Adipocyte (in vitro differentiated cells): ENCODE data around the gene LY6G5B.

ENCODE experiments used
- DNase-seq: peaks from one replicate; pipeline ENCODE4 v3.0.0-alpha.2; 2015; ENCODE audit warnings: low read depth
- H3K27me3 ChIP-seq: replicated peaks from 2 replicates; pipeline ENCODE4 v1.7.0; 2013; ENCODE audit warnings: mild to moderate bottlenecking, low read length, moderate library complexity; ENCODE audit not compliant: control insufficient read depth, insufficient read depth
- H3K36me3 ChIP-seq: 2 replicates; pipeline ENCODE4 v1.7.0; 2013; ENCODE audit warnings: low read length, mild to moderate bottlenecking, moderate library complexity; ENCODE audit not compliant: control insufficient read depth, insufficient read depth, severe bottlenecking
- H3K4me1 ChIP-seq: 2 replicates; pipeline ENCODE4 v1.7.0; 2013; ENCODE audit warnings: mild to moderate bottlenecking, low read length, moderate library complexity; ENCODE audit not compliant: control insufficient read depth, insufficient read depth
- H3K4me3 ChIP-seq: 2 replicates; pipeline ENCODE4 v1.7.0; 2013; ENCODE audit warnings: mild to moderate bottlenecking, low read length, moderate library complexity
- H3K9ac ChIP-seq: 2 replicates; pipeline ENCODE4 v1.7.0; 2013; ENCODE audit warnings: mild to moderate bottlenecking, low read length, moderate library complexity
- H3K9me3 ChIP-seq: 2 replicates; pipeline ENCODE4 v1.7.0; 2013; ENCODE audit warnings: mild to moderate bottlenecking, low read length, moderate library complexity; ENCODE audit not compliant: control insufficient read depth

LY6G5B gene

DNA sequence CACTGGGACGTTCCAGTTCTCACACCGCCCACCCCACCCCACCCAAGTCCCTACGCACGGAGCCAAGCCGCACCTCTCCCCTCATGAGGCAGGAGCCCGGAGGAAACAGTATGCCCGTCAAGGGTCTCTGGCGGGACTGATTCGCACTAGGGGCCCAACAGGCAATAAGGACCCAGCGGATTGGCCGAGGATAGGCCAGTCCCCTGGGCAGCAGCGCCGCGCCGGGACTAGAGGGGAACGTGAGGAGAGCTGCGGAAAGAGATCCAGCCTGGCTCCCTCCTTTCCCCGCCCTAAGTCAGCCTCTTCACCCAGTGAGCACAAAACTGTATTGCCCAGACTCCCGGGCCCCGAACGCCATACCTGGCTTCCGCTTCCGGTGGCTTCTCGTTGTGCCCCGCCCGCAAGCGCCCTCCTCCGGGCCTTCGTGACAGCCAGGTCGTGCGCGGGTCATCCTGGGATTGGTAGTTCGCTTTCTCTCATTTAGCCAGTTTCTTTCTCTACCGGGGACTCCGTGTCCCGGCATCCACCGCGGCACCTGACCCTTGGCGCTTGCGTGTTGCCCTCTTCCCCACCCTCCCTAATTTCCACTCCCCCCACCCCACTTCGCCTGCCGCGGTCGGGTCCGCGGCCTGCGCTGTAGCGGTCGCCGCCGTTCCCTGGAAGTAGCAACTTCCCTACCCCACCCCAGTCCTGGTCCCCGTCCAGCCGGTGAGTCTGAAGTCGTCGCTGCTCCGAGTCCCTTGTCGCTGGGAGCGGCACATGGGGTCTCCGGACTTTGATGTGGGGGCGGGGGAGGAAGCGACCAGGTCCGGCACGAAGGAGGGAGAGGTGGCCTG lies 4.1 kb upstream of the LY6G5B start, which contains the start of gene CSNK2B:
Gene CSNK2B, plus strand, starts transcription at position 580 of the 836 bp plus-strand sequence. CDS start 752 bp downstream, outside the sequence.
- Histone ChIP-seq H3K9me3 (no peaks in the 10 kb centered on the region), H3K9ac (peak within 1 kb of the TSS; percentile 98), H3K27me3 (no peaks in the 10 kb centered on the region), H3K4me1 (peaks cover 30% of the 10 kb centered on the region), H3K4me3 (peak within 1 kb of the TSS; percentile 98), H3K36me3 (peaks cover 49% of the 10 kb centered on the region)
- peak; percentile 99 for DNase-seq

DNA sequence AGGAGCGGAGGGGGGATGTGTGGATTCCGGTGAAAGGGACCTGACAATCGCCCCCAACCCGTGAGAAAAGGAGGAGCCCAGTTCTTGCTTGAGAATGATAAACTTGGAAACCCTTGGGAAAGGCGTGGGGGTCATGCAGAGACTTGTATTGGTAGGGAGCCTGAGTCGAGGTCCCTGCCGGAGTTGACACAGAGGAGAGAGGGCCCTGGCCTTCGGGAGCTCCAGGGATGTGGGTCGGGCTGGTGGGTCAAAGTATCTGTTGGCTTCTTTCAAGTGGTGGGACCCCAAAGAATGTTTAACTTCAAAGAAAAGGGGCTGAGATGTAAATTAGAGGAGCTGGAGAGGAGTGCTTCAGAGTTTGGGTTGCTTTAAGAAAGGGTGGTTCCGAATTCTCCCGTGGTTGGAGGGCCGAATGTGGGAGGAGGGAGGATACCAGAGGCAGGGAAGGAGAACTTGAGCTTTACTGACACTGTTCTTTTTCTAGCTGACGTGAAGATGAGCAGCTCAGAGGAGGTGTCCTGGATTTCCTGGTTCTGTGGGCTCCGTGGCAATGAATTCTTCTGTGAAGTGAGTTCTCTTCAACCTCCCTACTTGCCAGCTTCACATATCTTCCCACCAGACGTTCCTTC lies 3.3 kb upstream of the LY6G5B start:
- peak; percentile 56 for DNase-seq
- H3K27me3 ChIP-seq = no peaks in the 10 kb centered on the region
- peak overlapping the region; percentile 98 for H3K9ac ChIP-seq
- peak overlapping the region; percentile 98 for H3K4me3 ChIP-seq
- no peaks in the 10 kb centered on the region for H3K9me3 ChIP-seq
- peaks cover 24% of the 10 kb centered on the region for H3K4me1 ChIP-seq
- peaks cover 56% of the 10 kb centered on the region for H3K36me3 ChIP-seq

DNA sequence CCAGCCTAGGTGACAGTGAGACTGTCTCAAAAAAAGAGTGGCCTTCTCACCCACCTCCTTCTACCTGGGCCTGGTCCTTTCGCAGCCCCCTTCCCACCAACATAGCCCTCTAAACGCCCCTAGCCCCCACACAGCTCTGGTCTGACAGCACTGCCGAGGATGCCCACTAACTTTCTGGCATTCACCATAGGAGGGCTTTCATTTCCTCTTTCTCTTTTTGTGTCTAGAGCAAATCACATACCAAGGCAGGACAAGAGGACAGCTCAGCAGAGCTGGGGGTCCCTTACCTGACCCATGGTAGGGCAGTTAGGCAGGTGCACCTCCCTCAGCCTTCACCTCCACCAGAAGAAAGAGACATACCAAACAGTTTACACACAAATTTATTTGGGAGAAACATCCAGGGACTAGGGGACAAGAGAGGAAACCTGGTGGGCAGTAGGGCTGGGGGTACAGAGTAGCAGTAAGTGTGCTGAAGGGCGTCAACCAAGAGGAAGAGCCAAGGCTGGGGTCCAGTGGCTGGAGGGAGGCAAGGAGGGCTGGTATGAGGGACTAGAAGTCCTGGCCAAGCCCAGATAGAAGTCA lies 6.6 kb downstream of the LY6G5B start:
- Histone ChIP-seq H3K9me3 (no peaks in the 10 kb centered on the region), H3K4me1 (peaks cover 9% of the 10 kb centered on the region), H3K27me3 (no peaks in the 10 kb centered on the region), H3K4me3 (no peak overlapping the region), H3K9ac (no peak overlapping the region), H3K36me3 (peaks cover 29% of the 10 kb centered on the region)
- DNase-seq = no peak

- Histone ChIP-seq H3K27me3 (no peaks in the 10 kb centered on the region), H3K4me1 (peaks cover 13% of the 10 kb centered on the region), H3K36me3 (peaks cover 24% of the 10 kb centered on the region), H3K9ac (no peak overlapping the region), H3K9me3 (no peaks in the 10 kb centered on the region), H3K4me3 (no peak overlapping the region)
- DNase-seq = no peak
Measured at GRCh38 chr6:31676904-31677303, 7.1 kb downstream of the LY6G5B start.

GRCh38 chr6:31677955-31678354 lies 8.2 kb downstream of the LY6G5B start:
- H3K4me3 ChIP-seq = no peak overlapping the region
- no peak for DNase-seq
- no peaks in the 10 kb centered on the region for H3K27me3 ChIP-seq

DNA sequence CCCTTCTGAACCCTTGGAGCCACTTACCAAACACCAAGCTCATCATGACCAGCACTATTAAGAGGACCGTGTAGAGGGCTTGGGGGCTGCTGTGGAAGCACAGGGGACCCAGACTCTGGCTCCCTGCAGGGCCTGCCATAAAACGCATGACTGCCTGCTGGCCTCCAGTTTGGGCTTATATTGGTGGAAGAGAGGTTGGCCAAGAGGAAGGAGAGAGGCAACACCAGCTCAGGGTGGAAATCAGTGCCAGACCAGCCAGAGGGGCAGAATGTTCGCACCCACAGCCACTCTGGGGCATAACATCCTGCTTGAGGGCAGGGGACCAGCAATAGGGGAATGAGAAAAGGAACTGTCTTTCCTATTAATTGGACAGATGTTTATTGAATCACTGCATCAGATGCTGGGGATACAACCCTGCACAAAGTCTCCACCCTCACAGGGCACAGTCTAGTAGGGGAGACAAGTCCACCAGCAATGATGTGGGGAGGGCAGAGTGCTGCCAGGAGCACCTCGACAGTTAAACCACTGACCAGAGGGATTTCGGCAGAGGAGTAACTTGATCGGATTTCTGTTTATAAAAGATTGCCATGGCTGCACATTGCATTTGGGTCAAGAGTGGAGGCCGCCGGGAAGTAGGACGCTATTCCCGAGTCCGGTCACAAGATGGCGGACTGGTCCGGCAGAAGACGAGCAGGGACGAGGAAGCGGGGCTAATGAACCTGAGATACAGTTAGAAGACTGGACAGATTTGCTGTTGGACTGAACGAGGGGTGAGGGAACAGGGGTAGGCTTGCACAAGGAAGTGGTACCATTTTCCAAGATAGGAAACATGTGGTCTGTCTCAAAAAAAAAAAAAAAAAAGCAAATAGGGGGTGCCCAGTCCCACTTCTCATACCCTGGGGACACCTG lies 10.7 kb downstream of the LY6G5B start, which contains the start of gene LY6G5C:
Gene LY6G5C, minus strand, starts transcription at position 842 of the 909 bp plus-strand sequence. Its CDS starts 694 bp downstream, at position 148.
- no peaks in the 10 kb centered on the region for H3K36me3 ChIP-seq
- peak; percentile 96 for DNase-seq
- H3K9ac ChIP-seq = peak within 1 kb of the TSS; percentile 73
- peak within 1 kb of the TSS; percentile 77 for H3K4me3 ChIP-seq
- H3K27me3 ChIP-seq = no peaks in the 10 kb centered on the region
- H3K4me1 ChIP-seq = peaks cover 13% of the 10 kb centered on the region
- no peaks in the 10 kb centered on the region for H3K9me3 ChIP-seq

More at GRCh38 chr6:31677955-31678354, 8.2 kb downstream of the LY6G5B start:
- H3K9ac ChIP-seq = no peak overlapping the region
- H3K9me3 ChIP-seq = no peaks in the 10 kb centered on the region
- peaks cover 15% of the 10 kb centered on the region for H3K36me3 ChIP-seq
- peaks cover 13% of the 10 kb centered on the region for H3K4me1 ChIP-seq

DNA sequence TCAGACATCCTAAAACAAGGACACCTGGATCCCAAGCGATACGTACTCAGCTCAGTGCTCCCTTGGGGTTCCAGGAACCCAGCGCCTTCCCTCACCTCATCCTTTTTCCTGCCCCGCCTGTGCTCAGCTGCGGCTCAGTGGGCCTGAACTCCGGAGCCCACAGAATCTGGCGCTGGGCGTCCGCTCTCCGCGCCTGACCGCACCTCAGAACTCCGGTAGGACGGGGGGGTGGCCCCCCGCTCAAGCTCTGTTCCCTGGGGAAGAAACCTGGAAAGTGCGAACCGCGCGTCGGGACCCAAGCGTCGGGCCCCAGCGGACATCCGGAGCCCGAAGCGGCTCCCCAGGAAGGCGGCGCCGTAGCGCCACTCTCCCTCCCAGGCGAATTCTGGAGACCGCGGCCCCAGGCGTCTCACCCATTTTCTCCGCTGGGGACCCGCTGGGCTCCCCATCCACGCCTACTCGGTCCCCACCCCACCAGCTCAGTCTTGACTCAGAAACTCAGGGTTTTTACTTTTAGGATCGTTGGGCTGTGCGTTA lies 11.4 kb downstream of the LY6G5B start:
- no peaks in the 10 kb centered on the region for H3K9me3 ChIP-seq
- H3K4me1 ChIP-seq = peaks cover 13% of the 10 kb centered on the region
- H3K36me3 ChIP-seq = peaks cover 5% of the 10 kb centered on the region
- no peaks in the 10 kb centered on the region for H3K27me3 ChIP-seq
- H3K4me3 ChIP-seq = peak overlapping the region; percentile 77
- peak; percentile 80 for DNase-seq
- peak overlapping the region; percentile 73 for H3K9ac ChIP-seq

- no peaks in the 10 kb centered on the region for H3K9me3 ChIP-seq
- H3K36me3 ChIP-seq = peaks cover 29% of the 10 kb centered on the region
- H3K4me1 ChIP-seq = peaks cover 13% of the 10 kb centered on the region
- no peak overlapping the region for H3K4me3 ChIP-seq
- no peaks in the 10 kb centered on the region for H3K27me3 ChIP-seq
- DNase-seq = no peak
- no peak overlapping the region for H3K9ac ChIP-seq
Measured at GRCh38 chr6:31683591-31683990, 13.8 kb downstream of the LY6G5B start.

DNA sequence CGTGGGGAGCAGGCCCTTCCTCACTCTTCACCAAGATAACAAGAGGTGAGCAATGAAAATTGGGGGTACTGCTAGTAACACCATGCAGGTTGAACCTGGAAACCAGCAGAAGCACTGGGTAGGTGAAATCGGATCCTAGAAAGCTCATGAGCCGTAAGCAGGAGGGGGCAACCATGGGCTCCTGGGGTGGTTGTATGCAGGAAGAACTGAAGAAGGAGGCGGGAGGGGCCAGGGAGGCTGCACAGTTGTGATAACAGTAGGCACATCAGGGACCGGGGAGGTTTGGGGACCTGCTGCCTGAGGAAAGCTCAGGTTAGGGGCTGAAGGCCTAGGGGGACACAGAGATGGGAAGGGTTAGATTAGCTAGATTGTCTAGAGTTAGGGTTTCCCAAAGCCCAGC lies 16.7 kb downstream of the LY6G5B start:
- H3K27me3 ChIP-seq = no peaks in the 10 kb centered on the region
- no peak for DNase-seq
- no peak overlapping the region for H3K9ac ChIP-seq
- H3K4me1 ChIP-seq = peaks cover 3% of the 10 kb centered on the region
- H3K36me3 ChIP-seq = peaks cover 57% of the 10 kb centered on the region
- H3K4me3 ChIP-seq = no peak overlapping the region
- no peaks in the 10 kb centered on the region for H3K9me3 ChIP-seq

DNA sequence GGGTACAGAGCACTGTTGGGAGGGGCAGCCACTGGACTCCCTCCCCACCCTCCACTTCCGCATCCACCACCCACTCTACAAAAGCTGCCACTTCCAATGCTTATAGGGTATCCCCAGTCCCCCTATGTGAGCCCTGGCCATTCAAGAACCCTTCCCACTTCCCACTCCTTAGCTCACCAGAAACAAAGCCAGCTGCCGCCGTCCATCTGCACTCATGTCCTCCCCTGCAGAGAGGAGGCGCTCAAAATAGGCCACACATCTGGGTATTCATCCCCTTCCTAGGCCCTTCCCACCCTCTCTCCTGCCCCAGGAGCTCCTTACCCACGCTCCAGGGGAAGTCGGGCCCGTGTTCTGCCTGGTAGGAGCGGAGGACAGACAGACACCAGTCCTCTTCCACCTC lies 17.5 kb downstream of the LY6G5B start:
- Histone ChIP-seq H3K9me3 (no peaks in the 10 kb centered on the region), H3K4me1 (no peaks in the 10 kb centered on the region), H3K9ac (no peak overlapping the region), H3K27me3 (no peaks in the 10 kb centered on the region), H3K4me3 (no peak overlapping the region), H3K36me3 (peaks cover 62% of the 10 kb centered on the region)
- DNase-seq = no peak
